ENCODE measurements around the gene QSER1. TPM values are rescaled to one million over a fixed set of nuclear protein-coding genes. Genes with fewer than 3 reads are reported as not detected.
A peak's percentile ranks its signal among the peaks of the same experiment; 100 is the strongest.

QSER1 gene
- total and polyA plus RNA-seq, 10 of the 15 experiments (the other 5 are each of a cell fraction or from before 2014, with no cell fraction given): 2.1 to 15.0 (median 9.4) TPM

DNA sequence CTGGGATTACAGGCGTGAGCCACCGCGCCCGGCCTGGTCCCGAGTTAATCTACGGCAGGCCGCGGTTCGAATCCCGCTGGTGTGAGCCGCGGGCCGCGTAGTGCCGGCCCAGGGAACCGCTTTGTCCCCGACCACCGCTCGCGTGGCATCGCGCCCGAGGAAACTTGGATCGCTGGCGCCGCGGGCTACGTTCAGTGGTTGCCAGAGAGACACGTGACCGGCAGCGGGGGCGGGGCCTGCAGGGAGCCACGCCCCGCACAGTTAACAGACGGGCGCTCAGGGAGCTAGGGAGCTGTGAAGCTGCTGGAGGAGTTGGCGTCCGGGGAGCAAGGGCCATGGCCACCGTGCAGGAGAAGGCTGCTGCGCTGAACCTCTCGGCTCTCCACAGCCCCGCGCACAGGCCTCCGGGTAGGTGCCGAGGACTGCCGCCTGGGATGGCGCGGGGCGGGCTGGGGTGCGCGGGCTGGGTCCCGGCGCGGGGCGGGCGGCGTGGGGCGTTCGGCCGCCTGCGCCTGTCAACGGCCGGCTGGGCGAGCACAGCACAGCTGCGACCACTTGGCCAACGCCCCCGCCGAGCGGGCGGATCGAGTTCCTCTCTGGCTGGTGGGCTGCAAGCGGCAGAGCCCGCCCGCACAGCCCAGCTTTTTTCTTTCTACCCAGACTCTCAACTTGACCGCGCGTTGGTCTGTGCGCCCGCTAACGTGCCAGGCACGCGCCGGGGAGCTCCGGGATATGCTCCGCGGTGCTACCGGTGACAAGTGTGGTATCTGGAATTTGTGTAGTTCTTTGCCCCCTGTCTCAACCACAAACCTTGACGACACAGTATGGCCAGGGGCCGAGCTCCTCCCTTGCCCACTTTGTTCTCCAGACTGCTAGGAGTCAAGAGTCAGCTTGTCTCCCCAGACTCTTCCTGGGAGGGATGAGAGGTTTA lies 123.3 kb downstream of the QSER1 start, which contains the start of gene DEPDC7 (continued):
- TF ChIP-seq LARP7 (IDR thresholded peaks at IDR 0.05): no peak
- TF ChIP-seq TCF3 (IDR thresholded peaks at IDR 0.05; ENCODE audit: borderline replicate concordance, insufficient read depth, low read depth, low read length): no peak
- no peak for TF ChIP-seq ZZZ3 (IDR thresholded peaks at IDR 0.05; ENCODE audit: control insufficient read depth, insufficient read length, low read depth)
- TF ChIP-seq ATF2 (IDR thresholded peaks at IDR 0.05; ENCODE audit: low read length): no peak
- TF ChIP-seq PKNOX1 (IDR thresholded peaks at IDR 0.05): peak; percentile 60
- TF ChIP-seq KAT2A (conservative IDR thresholded peaks at IDR 0.05; ENCODE audit: control insufficient read depth, low read depth, low read length): no peak
- TF ChIP-seq HCFC1 (IDR thresholded peaks at IDR 0.05; ENCODE audit: low read length): no peak
- TF ChIP-seq, protein P1, sequence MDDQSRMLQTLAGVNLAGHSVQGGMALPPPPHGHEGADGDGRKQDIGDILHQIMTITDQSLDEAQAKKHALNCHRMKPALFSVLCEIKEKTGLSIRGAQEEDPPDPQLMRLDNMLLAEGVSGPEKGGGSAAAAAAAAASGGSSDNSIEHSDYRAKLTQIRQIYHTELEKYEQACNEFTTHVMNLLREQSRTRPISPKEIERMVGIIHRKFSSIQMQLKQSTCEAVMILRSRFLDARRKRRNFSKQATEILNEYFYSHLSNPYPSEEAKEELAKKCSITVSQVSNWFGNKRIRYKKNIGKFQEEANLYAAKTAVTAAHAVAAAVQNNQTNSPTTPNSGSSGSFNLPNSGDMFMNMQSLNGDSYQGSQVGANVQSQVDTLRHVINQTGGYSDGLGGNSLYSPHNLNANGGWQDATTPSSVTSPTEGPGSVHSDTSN (IDR thresholded peaks at IDR 0.05; ENCODE audit: insufficient replicate concordance, low read depth, low read length): peak; percentile 24
- peak; percentile 87 for TF ChIP-seq ZBTB33 (IDR thresholded peaks at IDR 0.05)
- TF ChIP-seq EGR1 (IDR thresholded peaks at IDR 0.05; ENCODE audit: borderline replicate concordance in 1 of 2, low read depth in 2 of 2, low read length in 2 of 2): peak in 1 of 2 experiments; percentile 31; a peak in 1 of 3 replicates
- TF ChIP-seq SMARCA5 (IDR thresholded peaks at IDR 0.05): no peak
- TF ChIP-seq CBX5 (IDR thresholded peaks at IDR 0.05; ENCODE audit: low read depth): no peak
- TF ChIP-seq, protein P2, sequence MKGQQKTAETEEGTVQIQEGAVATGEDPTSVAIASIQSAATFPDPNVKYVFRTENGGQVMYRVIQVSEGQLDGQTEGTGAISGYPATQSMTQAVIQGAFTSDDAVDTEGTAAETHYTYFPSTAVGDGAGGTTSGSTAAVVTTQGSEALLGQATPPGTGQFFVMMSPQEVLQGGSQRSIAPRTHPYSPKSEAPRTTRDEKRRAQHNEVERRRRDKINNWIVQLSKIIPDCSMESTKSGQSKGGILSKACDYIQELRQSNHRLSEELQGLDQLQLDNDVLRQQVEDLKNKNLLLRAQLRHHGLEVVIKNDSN (IDR thresholded peaks at IDR 0.05; ENCODE audit: borderline replicate concordance, extremely low read length, insufficient read depth, low read depth, low read length): peak; percentile 89
- TF ChIP-seq ATF7 (IDR thresholded peaks at IDR 0.05; ENCODE audit: low read depth): no peak
- no peak for TF ChIP-seq JUND (IDR thresholded peaks at IDR 0.05; ENCODE audit: low read depth, low read length)
- TF ChIP-seq BRCA1 (IDR thresholded peaks at IDR 0.05; ENCODE audit: low read depth, low read length): no peak
- 0 out of 2 replicates have a peak, but pooled peaks have one; percentile 18 for TF ChIP-seq ZNF687 (IDR thresholded peaks at IDR 0.05)
- TF ChIP-seq TARDBP (IDR thresholded peaks at IDR 0.05; ENCODE audit: borderline replicate concordance): no peak

All from GM12878 (cell line).